MCF 10A (cell line): Measurements from ENCODE around the gene RTF2. TPM values are rescaled to one million over a fixed set of nuclear protein-coding genes. Genes with fewer than 3 reads are reported as not detected.

ENCODE experiments used
- BruUV-seq: library from RNA; stranded (reverse); fragments of 400-500 nt; replicated peaks from 2 replicates; lab custom pipeline; 2021; lab: Mats Ljungman, UMichigan
- CTCF ChIA-PET: fragments of 300-600 bp; sonication (Branson Sonifier 250); formaldehyde crosslinking; extraction: SDS; loops from one replicate; lab custom pipeline; 2021; ENCODE audit warnings: antibody characterized with exemption, inconsistent platforms; lab: Yijun Ruan, JAX
- POLR2A ChIA-PET: fragments of 300-600, 350-650 bp; sonication (Branson Sonifier 250); formaldehyde crosslinking; extraction: SDS; loops from one replicate; lab custom pipeline; 2020; ENCODE audit warnings: antibody characterized with exemption, inconsistent platforms; lab: Yijun Ruan, JAX
- DNase-seq: peaks from one replicate; pipeline ENCODE4 v3.0.0-alpha.2; 2018; ENCODE audit not compliant: unreplicated experiment
- H3K27ac Mint-ChIP-seq: one replicate; pipeline ENCODE4 v1.8.0; 2022; ENCODE audit warnings: mild to moderate bottlenecking, low read depth, mixed read lengths; ENCODE audit not compliant: unreplicated experiment
- H3K27me3 Mint-ChIP-seq: one replicate; pipeline ENCODE4 v1.8.0; 2022; ENCODE audit warnings: mixed read lengths; ENCODE audit not compliant: insufficient read depth, unreplicated experiment
- H3K36me3 Mint-ChIP-seq: one replicate; pipeline ENCODE4 v1.8.0; 2022; ENCODE audit warnings: mild to moderate bottlenecking, moderate library complexity, mixed read lengths; ENCODE audit not compliant: insufficient read depth, unreplicated experiment
- H3K4me1 Mint-ChIP-seq: one replicate; pipeline ENCODE4 v1.8.0; 2022; ENCODE audit warnings: mixed read lengths; ENCODE audit not compliant: insufficient read depth, unreplicated experiment
- H3K4me3 Mint-ChIP-seq: one replicate; pipeline ENCODE4 v1.8.0; 2022; ENCODE audit warnings: mild to moderate bottlenecking, moderate library complexity, mixed read lengths; ENCODE audit not compliant: unreplicated experiment
- H3K9me3 Mint-ChIP-seq: one replicate; pipeline ENCODE4 v1.8.0; 2022; ENCODE audit warnings: mixed read lengths; ENCODE audit not compliant: unreplicated experiment
- CTCF ChIP-seq: fragments of 200-600 bp; IDR thresholded peaks from one replicate; pipeline ENCODE4 v1.8.0; 2022; ENCODE audit warnings: antibody characterized with exemption, mild to moderate bottlenecking; ENCODE audit not compliant: unreplicated experiment
- intact Hi-C: fragments of 100-400 bp; cut with micrococcal nuclease; formaldehyde crosslinking; loops from 2 replicates; pipeline ENCODE4 v1.14.1; 2022
- total RNA-seq: library from RNA; stranded (reverse); gene quantifications from 2 replicates; pipeline ENCODE4 v1.2.3, GENCODE V29; 2022

Gene RTF2
- total RNA-seq, 1 experiment from 2014 or later = 66.4 TPM

GRCh38 chr20:56430461-56430860, 38.0 kb upstream of the RTF2 start:
- no peak for DNase-seq
- H3K9me3 Mint-ChIP-seq = no peaks in the 10 kb centered on the region
- intact Hi-C loops = no loop called here
- CTCF ChIA-PET = interaction anchor here (1.0 kb wide), 1 partner anchor 9 kb away, joined by 4 read pairs; no protein-coding TSS in a partner anchor
- no peak for TF ChIP-seq CTCF
- POLR2A ChIA-PET = no interaction called here
- H3K4me1 Mint-ChIP-seq = peaks cover 19% of the 10 kb centered on the region
- no peak overlapping the region for H3K4me3 Mint-ChIP-seq
- H3K27ac Mint-ChIP-seq = no peak overlapping the region
- BruUV-seq = no TSS peak
- peaks cover 14% of the 10 kb centered on the region for H3K27me3 Mint-ChIP-seq
- no peaks in the 10 kb centered on the region for H3K36me3 Mint-ChIP-seq

- POLR2A ChIA-PET = no interaction called here
- DNase-seq = no peak
- H3K27ac Mint-ChIP-seq = no peak overlapping the region
- BruUV-seq = no TSS peak
- H3K9me3 Mint-ChIP-seq = no peaks in the 10 kb centered on the region
- no peak for TF ChIP-seq CTCF
- CTCF ChIA-PET = interaction anchor here (0.5 to 1.0 kb wide), 2 partner anchors 9 to 1750 kb away, joined by 3 to 4 read pairs; no protein-coding TSS in a partner anchor
- H3K36me3 Mint-ChIP-seq = no peaks in the 10 kb centered on the region
- H3K4me1 Mint-ChIP-seq = peaks cover 19% of the 10 kb centered on the region
- H3K4me3 Mint-ChIP-seq = no peak overlapping the region
- intact Hi-C loops = no loop called here
- peaks cover 14% of the 10 kb centered on the region for H3K27me3 Mint-ChIP-seq
Observed at GRCh38 chr20:56430957-56431356, 37.5 kb upstream of the RTF2 start.

GRCh38 chr20:56431471-56431870, 37.0 kb upstream of the RTF2 start:
- BruUV-seq = no TSS peak
- H3K9me3 Mint-ChIP-seq = no peaks in the 10 kb centered on the region
- H3K27ac Mint-ChIP-seq = no peak overlapping the region
- DNase-seq = no peak
- no peak overlapping the region for H3K4me3 Mint-ChIP-seq
- CTCF ChIA-PET = interaction anchor here (0.5 to 0.9 kb wide), 3 partner anchors 13 to 1750 kb away, joined by 3 to 6 read pairs (median 3); no protein-coding TSS in a partner anchor
- TF ChIP-seq CTCF = no peak
- POLR2A ChIA-PET = no interaction called here
- intact Hi-C loops = no loop called here
- H3K4me1 Mint-ChIP-seq = peaks cover 19% of the 10 kb centered on the region
- H3K36me3 Mint-ChIP-seq = no peaks in the 10 kb centered on the region
- peaks cover 14% of the 10 kb centered on the region for H3K27me3 Mint-ChIP-seq

GRCh38 chr20:56433221-56433879, 35.1 kb upstream of the RTF2 start:
- Mint-ChIP-seq H3K36me3 (no peaks in the 10 kb centered on the region), H3K9me3 (no peaks in the 10 kb centered on the region), H3K27ac (no peak overlapping the region), H3K4me3 (no peak overlapping the region), H3K4me1 (peaks cover 14% of the 10 kb centered on the region), H3K27me3 (peaks cover 14% of the 10 kb centered on the region)
- ChIA-PET CTCF (interaction anchor here (0.6 to 1.9 kb wide), 2 partner anchors 11 to 32 kb away, joined by 3 to 7 read pairs; no protein-coding TSS in a partner anchor), POLR2A (interaction anchor here (0.6 kb wide), 1 partner anchor 59 kb away, joined by 6 read pairs; no protein-coding TSS in a partner anchor)
- BruUV-seq = no TSS peak
- no peak for TF ChIP-seq CTCF
- intact Hi-C loops = no loop called here
- no peak for DNase-seq
